Body of pancreas (tissue), 4 donors: Measurements from ENCODE around the gene PPP6R1.

Experiments used
- CTCF ChIP-seq, 7 experiments: fragments of 450-650 bp in 4 of 7; fragments of 200-600 bp in 3 of 7; sonication (generic) in 3 of 7; IDR thresholded peaks; one replicate each; pipeline ENCODE4 v1.5.1; 2016 to 2019; ENCODE audit warnings: antibody characterized with exemption in 7 of 7
- POLR2A ChIP-seq, 3 donors: fragments of 450-650 bp; IDR thresholded peaks; one replicate each; pipeline ENCODE4 v1.6.1; 2016; ENCODE audit warnings: antibody characterized with exemption in 3 of 3, mild to moderate bottlenecking in 2 of 3

- TF ChIP-seq POLR2A (IDR thresholded peaks at IDR 0.05) (no peak), CTCF (IDR thresholded peaks at IDR 0.05) (no peak)
Observed at GRCh38 chr19:55228403-55229031, 30.3 kb downstream of the PPP6R1 start, which contains the start of gene TMEM86B.
